ENCODE data around the gene DPF1.

DPF1 gene

GRCh38 chr19:38221421-38221820 is 2.6 kb downstream of the DPF1 start:
- H3K4me1 Mint-ChIP-seq: peaks cover 17 to 25% of the 10 kb centered on the region in 2 donors
- H3K4me3 Mint-ChIP-seq: no peak overlapping the region
- H3K27ac Mint-ChIP-seq: no peak overlapping the region
- H3K9me3 Mint-ChIP-seq: no peaks in the 10 kb centered on the region
- peaks cover 57 to 74% of the 10 kb centered on the region in 2 donors for H3K27me3 Mint-ChIP-seq
- no peak for ATAC-seq (replicated peaks)
- peaks cover 3 to 11% of the 10 kb centered on the region in 2 donors for H3K36me3 Mint-ChIP-seq
- DNase-seq: no peak

GRCh38 chr19:38219221-38219620 is 4.8 kb downstream of the DPF1 start:
- DNase-seq (no peak), ATAC-seq (replicated peaks) (no peak)
- H3K9me3 Mint-ChIP-seq: no peaks in the 10 kb centered on the region
- H3K4me1 Mint-ChIP-seq: peaks cover 14 to 21% of the 10 kb centered on the region in 2 donors
- no peak overlapping the region for H3K27ac Mint-ChIP-seq
- peaks cover 55 to 73% of the 10 kb centered on the region in 2 donors for H3K27me3 Mint-ChIP-seq
- H3K36me3 Mint-ChIP-seq: peaks cover 2 to 18% of the 10 kb centered on the region in 2 donors
- no peak overlapping the region for H3K4me3 Mint-ChIP-seq

GRCh38 chr19:38218204-38218603 is 5.8 kb downstream of the DPF1 start:
- peaks cover 5 to 20% of the 10 kb centered on the region in 2 donors for H3K36me3 Mint-ChIP-seq
- peaks cover 54 to 73% of the 10 kb centered on the region in 2 donors for H3K27me3 Mint-ChIP-seq
- H3K27ac Mint-ChIP-seq: no peak overlapping the region
- H3K4me1 Mint-ChIP-seq: peaks cover 15 to 21% of the 10 kb centered on the region in 2 donors
- DNase-seq: no peak
- no peak for ATAC-seq (replicated peaks)
- no peak overlapping the region for H3K4me3 Mint-ChIP-seq
- H3K9me3 Mint-ChIP-seq: peaks cover 0 to 2% of the 10 kb centered on the region in 2 donors

- Mint-ChIP-seq H3K36me3 (peaks cover 5 to 17% of the 10 kb centered on the region in 2 donors), H3K27me3 (peaks cover 50 to 70% of the 10 kb centered on the region in 2 donors), H3K9me3 (peaks cover 0 to 2% of the 10 kb centered on the region in 2 donors), H3K4me1 (peaks cover 11 to 17% of the 10 kb centered on the region in 2 donors), H3K27ac (no peak overlapping the region), H3K4me3 (no peak overlapping the region)
- DNase-seq: no peak
- ATAC-seq (replicated peaks): no peak
These were observed 7.0 kb downstream of the DPF1 start for GRCh38 chr19:38216785-38217641.

- peaks cover 16 to 29% of the 10 kb centered on the region in 2 donors for H3K36me3 Mint-ChIP-seq
- peak overlapping the region; percentile 54 to 78 for H3K4me3 Mint-ChIP-seq
- peaks cover 0 to 2% of the 10 kb centered on the region in 2 donors for H3K9me3 Mint-ChIP-seq
- H3K27ac Mint-ChIP-seq: peak overlapping the region; percentile 93
- DNase-seq (peak; percentile 68), ATAC-seq (replicated peaks) (peak; percentile 84 to 87)
- peaks cover 26 to 37% of the 10 kb centered on the region in 2 donors for H3K4me1 Mint-ChIP-seq
- peaks cover 48 to 67% of the 10 kb centered on the region in 2 donors for H3K27me3 Mint-ChIP-seq
These were observed 10.0 kb downstream of the DPF1 start for GRCh38 chr19:38213911-38214625.

DNA sequence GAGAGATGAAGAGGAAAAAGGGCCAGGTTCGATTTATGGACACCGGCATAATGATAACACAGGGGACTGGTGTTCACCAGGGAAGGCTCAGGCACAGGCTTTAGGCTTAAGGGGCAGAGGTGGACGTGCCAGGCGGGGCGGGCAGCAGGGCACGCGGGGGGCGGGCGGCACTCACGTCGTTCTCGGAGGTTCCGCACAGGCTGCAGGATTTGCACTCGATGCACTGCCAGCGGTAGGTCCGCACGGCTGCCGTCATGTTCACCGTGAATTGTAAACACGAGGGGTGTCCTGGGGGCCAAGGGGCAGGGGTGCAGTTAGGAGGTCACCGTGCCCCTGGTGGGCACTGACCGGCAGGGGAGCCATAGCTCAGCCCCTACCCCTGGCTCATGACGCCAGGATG is 10.6 kb downstream of the DPF1 start:
- ATAC-seq (replicated peaks): no peak
- peak overlapping the region; percentile 93 for H3K27ac Mint-ChIP-seq
- DNase-seq: no peak
- H3K4me3 Mint-ChIP-seq: peak overlapping the region in 1 of 2 donors; percentile 54
- H3K27me3 Mint-ChIP-seq: peaks cover 43 to 62% of the 10 kb centered on the region in 2 donors
- H3K4me1 Mint-ChIP-seq: peaks cover 26 to 37% of the 10 kb centered on the region in 2 donors
- H3K36me3 Mint-ChIP-seq: peaks cover 18 to 28% of the 10 kb centered on the region in 2 donors
- H3K9me3 Mint-ChIP-seq: peaks cover 0 to 2% of the 10 kb centered on the region in 2 donors

GRCh38 chr19:38211766-38212165 is 12.3 kb downstream of the DPF1 start:
- no peak overlapping the region for H3K27ac Mint-ChIP-seq
- peaks cover 28 to 40% of the 10 kb centered on the region in 2 donors for H3K36me3 Mint-ChIP-seq
- H3K4me1 Mint-ChIP-seq: peaks cover 26 to 43% of the 10 kb centered on the region in 2 donors
- peaks cover 42 to 58% of the 10 kb centered on the region in 2 donors for H3K27me3 Mint-ChIP-seq
- no peak for DNase-seq
- ATAC-seq (replicated peaks): no peak
- no peak overlapping the region for H3K4me3 Mint-ChIP-seq
- peaks cover 0 to 2% of the 10 kb centered on the region in 2 donors for H3K9me3 Mint-ChIP-seq

DNA sequence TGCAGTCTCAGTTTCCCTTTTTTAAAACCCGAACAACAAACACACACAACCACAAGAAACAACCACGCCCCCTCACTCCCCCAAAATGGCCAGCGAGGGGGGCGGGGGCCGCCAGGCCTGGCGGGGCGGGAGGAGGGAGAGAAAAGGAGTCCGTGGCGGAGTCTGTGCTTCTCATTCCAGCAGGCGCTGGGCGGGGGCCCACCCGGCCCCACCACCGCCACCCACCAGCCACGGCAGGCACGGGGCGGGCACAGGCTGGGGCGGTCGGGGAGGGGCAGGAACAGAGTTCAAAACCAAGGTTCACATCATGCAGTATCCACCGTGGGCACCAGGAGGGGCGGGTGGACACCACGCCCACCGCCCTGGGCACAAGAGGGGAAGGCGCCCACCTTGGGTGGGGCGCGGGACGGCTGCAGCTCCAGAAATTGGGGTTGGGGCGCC is 12.9 kb downstream of the DPF1 start:
- Mint-ChIP-seq H3K9me3 (peaks cover 0 to 2% of the 10 kb centered on the region in 2 donors), H3K4me3 (peak overlapping the region; percentile 44 to 52), H3K4me1 (peaks cover 26 to 43% of the 10 kb centered on the region in 2 donors), H3K36me3 (peaks cover 34 to 46% of the 10 kb centered on the region in 2 donors), H3K27ac (peak overlapping the region; percentile 14), H3K27me3 (peaks cover 41 to 56% of the 10 kb centered on the region in 2 donors)
- ATAC-seq (replicated peaks): no peak
- DNase-seq: no peak

DNA sequence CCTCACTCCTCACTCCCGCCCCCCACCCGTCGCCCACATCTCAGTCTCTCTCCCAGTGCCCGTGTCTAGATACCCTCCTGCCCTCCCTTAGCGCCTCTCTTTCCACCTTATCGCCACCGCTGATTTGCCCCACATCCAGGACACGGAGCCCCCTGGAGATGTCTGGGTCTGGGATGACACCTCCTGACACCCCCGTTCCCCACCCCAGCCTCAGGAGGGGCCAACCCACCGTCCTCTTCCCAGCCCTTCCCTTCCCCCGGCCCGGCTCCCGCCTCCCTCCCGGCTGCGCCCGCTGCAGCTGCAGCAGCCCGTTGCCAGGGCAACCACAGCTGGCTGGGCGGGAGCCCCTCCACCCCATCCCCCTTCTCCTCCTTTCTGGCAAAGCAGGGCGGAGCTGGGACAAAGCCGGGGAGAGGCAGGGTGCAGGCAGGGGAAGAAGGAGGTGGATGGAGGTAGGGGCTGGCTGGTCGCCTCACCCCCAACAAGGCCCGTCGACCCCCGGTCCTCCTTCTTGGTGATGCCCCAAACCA is 13.5 kb downstream of the DPF1 start:
- H3K4me3 Mint-ChIP-seq: peak overlapping the region; percentile 44 to 52
- H3K4me1 Mint-ChIP-seq: peaks cover 26 to 43% of the 10 kb centered on the region in 2 donors
- ATAC-seq (replicated peaks) (no peak), DNase-seq (no peak)
- peaks cover 0 to 2% of the 10 kb centered on the region in 2 donors for H3K9me3 Mint-ChIP-seq
- peak overlapping the region; percentile 22 for H3K27ac Mint-ChIP-seq
- peaks cover 35 to 43% of the 10 kb centered on the region in 2 donors for H3K36me3 Mint-ChIP-seq
- peaks cover 36 to 50% of the 10 kb centered on the region in 2 donors for H3K27me3 Mint-ChIP-seq

DNA sequence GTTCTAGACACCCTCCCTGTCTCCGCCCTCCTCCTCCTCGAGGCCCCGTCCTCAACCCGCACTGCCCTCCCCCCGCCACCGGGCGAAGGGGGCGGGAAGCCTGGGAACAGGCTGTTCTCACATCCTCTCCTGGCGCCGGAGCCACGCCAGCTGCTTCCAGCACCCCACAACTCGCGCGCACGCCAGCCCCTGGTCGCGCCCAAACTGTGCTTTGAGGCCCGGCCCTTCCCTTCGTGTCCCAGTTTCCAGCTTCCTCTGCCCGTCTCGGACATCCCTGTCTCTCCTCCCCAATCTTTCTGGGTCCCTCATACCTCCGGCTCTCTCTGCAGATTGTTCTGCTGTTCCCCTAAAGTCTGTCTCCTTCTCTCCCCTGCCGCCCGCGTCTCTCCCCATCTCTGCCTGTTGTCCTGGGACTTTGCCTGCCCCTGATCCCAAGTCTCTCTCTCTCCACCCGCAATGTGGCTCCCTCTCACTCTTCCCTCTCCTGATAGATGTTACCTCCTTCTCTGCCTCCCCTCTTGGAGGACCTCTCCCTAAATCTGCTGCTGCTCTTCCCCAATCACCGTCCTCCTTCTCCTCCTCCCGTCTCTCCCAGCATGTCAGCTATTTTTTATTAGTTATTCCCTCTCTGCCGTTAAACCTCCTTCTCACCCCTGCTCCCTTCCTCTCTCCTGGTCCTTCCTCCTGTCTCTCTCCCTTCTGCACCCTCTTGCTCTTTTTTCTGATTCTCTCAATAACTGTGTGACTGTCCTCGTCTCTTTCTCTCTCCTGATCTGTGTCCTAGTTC is 14.2 kb downstream of the DPF1 start:
- peaks cover 0 to 2% of the 10 kb centered on the region in 2 donors for H3K9me3 Mint-ChIP-seq
- H3K27ac Mint-ChIP-seq: peak overlapping the region; percentile 22
- DNase-seq: no peak

DNA sequence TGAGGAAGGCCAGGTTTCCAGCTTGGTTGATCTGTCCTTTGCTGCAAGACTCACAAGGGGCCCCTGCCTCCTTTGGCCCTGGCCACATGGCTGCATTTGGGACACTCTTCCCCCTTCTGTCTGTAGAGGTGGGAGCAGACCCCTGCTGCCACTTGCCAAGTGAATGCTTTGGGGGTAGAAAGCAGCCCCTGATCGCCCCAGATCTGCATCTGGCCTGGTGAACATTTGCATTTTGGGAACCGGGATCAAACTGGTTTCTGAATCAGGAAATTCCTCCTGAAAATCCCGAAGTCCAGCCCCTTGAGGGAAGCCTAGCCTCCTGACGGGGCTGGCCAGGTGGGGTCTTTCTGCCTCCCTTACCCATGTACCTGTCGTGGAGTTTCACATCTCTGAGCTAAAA is 14.9 kb downstream of the DPF1 start:
- Mint-ChIP-seq H3K27ac (no peak overlapping the region), H3K4me1 (peaks cover 21 to 38% of the 10 kb centered on the region in 2 donors), H3K9me3 (peaks cover 0 to under 1% of the 10 kb centered on the region in 2 donors), H3K4me3 (no peak overlapping the region), H3K36me3 (peaks cover 43 to 49% of the 10 kb centered on the region in 2 donors), H3K27me3 (peaks cover 33 to 44% of the 10 kb centered on the region in 2 donors)
- no peak for DNase-seq
- ATAC-seq (replicated peaks): no peak

More for the DNA sequence above, 14.2 kb downstream of the DPF1 start:
- Mint-ChIP-seq H3K36me3 (peaks cover 37 to 45% of the 10 kb centered on the region in 2 donors), H3K4me3 (peak overlapping the region; percentile 1 to 34), H3K27me3 (peaks cover 36 to 50% of the 10 kb centered on the region in 2 donors), H3K4me1 (peaks cover 26 to 43% of the 10 kb centered on the region in 2 donors)
- no peak for ATAC-seq (replicated peaks)

DNA sequence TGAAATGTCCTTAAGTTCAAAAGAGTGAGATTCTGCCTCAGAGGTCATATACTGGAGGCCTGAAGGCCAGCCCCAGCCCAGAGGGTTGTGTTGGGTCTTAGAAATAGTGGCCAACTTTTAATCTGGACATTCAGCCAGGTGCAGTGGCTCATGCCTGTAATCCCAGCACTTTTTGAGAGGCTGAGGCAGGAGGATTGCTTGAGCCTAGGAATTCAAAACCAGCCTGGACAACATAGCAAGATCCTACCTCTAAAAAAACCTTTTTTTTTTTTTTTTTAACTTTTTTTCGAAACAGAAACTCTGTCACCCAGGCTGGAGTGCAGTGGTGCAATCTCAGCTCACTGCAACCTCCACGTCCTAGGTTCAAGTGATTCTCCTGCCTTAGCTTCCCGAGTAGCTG is 15.5 kb downstream of the DPF1 start:
- H3K4me3 Mint-ChIP-seq: no peak overlapping the region
- ATAC-seq (replicated peaks) (no peak), DNase-seq (no peak)
- H3K27me3 Mint-ChIP-seq: peaks cover 28 to 38% of the 10 kb centered on the region in 2 donors
- no peaks in the 10 kb centered on the region for H3K9me3 Mint-ChIP-seq
- peak overlapping the region; percentile 67 for H3K27ac Mint-ChIP-seq
- peaks cover 17 to 32% of the 10 kb centered on the region in 2 donors for H3K4me1 Mint-ChIP-seq
- peaks cover 43 to 50% of the 10 kb centered on the region in 2 donors for H3K36me3 Mint-ChIP-seq

- Mint-ChIP-seq H3K4me3 (no peak overlapping the region), H3K27ac (no peak overlapping the region), H3K27me3 (peaks cover 24 to 30% of the 10 kb centered on the region in 2 donors), H3K4me1 (peaks cover 14 to 26% of the 10 kb centered on the region in 2 donors), H3K9me3 (no peaks in the 10 kb centered on the region), H3K36me3 (peaks cover 51 to 58% of the 10 kb centered on the region in 2 donors)
- DNase-seq (no peak), ATAC-seq (replicated peaks) (no peak)
These were observed 16.5 kb downstream of the DPF1 start for GRCh38 chr19:38207543-38207942.
